ENCODE measurements around the gene ADAMTS2. TPM values are rescaled to one million over a fixed set of nuclear protein-coding genes. Genes with fewer than 3 reads are reported as not detected.

The ADAMTS2 gene
- polyA plus RNA-seq, 3 donors, result 0.74 to 2.3 TPM; not detected in 1

DNA sequence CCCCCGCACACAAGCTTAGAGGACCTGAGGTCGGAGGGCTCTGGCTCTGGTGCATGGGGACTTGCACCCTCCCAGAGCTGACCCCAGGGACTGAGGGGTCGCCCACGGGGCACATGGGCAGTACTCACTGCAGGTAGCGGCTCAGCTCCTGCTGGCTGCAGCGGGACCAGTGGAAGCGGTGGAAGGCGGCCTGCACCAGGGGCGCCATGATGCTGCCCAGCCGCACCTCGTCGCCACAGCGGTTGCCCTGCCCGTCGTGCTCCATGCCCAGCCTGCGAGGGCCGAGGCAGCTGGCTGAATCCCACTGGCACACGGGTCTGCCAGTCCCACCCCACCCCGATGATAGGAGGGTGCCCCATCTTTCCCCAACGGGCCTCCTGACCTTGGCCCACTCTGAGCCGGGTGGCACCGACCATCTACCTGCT lies 191.3 kb downstream of the ADAMTS2 start:
- intact Hi-C loops (cut with micrococcal nuclease), result no loop called here
- no peak overlapping the region for H2AFZ ChIP-seq (ENCODE audit: insufficient read depth, low read depth, low read length, poor library complexity, severe bottlenecking)
- Mint-ChIP-seq H3K4me1 (no peaks in the 10 kb centered on the region), H3K27me3 (ENCODE audit: low read depth in 3 of 3) (peaks cover 2 to 15% (median 5%) of the 10 kb centered on the region in 3 donors), H3K36me3 (no peaks in the 10 kb centered on the region), H3K9me3 (peaks cover 0 to 15% (median 0%) of the 10 kb centered on the region in 7 donors), H3K27ac (no peak overlapping the region), H3K4me3 (no peak overlapping the region)
- H3K27me3 ChIP-seq (ENCODE audit: control insufficient read depth in 2 of 2, insufficient read depth in 2 of 2, low read length in 2 of 2), result no peaks in the 10 kb centered on the region
- no peaks in the 10 kb centered on the region for H4K20me1 ChIP-seq (ENCODE audit: insufficient read depth, low read length)
- no peaks in the 10 kb centered on the region for H3K36me3 ChIP-seq (replicated peaks in 1 of 2; ENCODE audit: control insufficient read depth in 1 of 2, insufficient read depth in 2 of 2, low read length in 2 of 2)
- 97% methylated on average over 22 of the region's 22 CpGs for WGBS (ENCODE audit: insufficient coverage)
- TF ChIP-seq, protein P1, sequence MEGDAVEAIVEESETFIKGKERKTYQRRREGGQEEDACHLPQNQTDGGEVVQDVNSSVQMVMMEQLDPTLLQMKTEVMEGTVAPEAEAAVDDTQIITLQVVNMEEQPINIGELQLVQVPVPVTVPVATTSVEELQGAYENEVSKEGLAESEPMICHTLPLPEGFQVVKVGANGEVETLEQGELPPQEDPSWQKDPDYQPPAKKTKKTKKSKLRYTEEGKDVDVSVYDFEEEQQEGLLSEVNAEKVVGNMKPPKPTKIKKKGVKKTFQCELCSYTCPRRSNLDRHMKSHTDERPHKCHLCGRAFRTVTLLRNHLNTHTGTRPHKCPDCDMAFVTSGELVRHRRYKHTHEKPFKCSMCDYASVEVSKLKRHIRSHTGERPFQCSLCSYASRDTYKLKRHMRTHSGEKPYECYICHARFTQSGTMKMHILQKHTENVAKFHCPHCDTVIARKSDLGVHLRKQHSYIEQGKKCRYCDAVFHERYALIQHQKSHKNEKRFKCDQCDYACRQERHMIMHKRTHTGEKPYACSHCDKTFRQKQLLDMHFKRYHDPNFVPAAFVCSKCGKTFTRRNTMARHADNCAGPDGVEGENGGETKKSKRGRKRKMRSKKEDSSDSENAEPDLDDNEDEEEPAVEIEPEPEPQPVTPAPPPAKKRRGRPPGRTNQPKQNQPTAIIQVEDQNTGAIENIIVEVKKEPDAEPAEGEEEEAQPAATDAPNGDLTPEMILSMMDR (IDR thresholded peaks at IDR 0.05), result no peak
- H3K9ac ChIP-seq (ENCODE audit: insufficient read depth, low read length, poor library complexity, severe bottlenecking), result no peak overlapping the region
- peaks cover 0 to 2% of the 10 kb centered on the region in 2 donors for H3K9me3 ChIP-seq (replicated peaks in 1 of 2; ENCODE audit: control insufficient read depth in 1 of 2, insufficient read depth in 1 of 2, low read length in 2 of 2)
- H3K27ac ChIP-seq (ENCODE audit: low read depth in 1 of 2, low read length in 2 of 2), result no peak overlapping the region
- H3K4me3 ChIP-seq (replicated peaks in 1 of 3; ENCODE audit: low read depth in 2 of 3, low read length in 3 of 3), result no peak overlapping the region
- no peaks in the 10 kb centered on the region for H3K79me2 ChIP-seq (ENCODE audit: insufficient read depth, low read length)
- no peaks in the 10 kb centered on the region for H3K4me1 ChIP-seq (ENCODE audit: control insufficient read depth in 1 of 2, insufficient read depth in 2 of 2, low read length in 2 of 2)
- DNase-seq, result no peak
- H3K4me2 ChIP-seq (replicated peaks; ENCODE audit: extremely low read depth, low read length, poor library complexity, severe bottlenecking), result no peak overlapping the region

DNA sequence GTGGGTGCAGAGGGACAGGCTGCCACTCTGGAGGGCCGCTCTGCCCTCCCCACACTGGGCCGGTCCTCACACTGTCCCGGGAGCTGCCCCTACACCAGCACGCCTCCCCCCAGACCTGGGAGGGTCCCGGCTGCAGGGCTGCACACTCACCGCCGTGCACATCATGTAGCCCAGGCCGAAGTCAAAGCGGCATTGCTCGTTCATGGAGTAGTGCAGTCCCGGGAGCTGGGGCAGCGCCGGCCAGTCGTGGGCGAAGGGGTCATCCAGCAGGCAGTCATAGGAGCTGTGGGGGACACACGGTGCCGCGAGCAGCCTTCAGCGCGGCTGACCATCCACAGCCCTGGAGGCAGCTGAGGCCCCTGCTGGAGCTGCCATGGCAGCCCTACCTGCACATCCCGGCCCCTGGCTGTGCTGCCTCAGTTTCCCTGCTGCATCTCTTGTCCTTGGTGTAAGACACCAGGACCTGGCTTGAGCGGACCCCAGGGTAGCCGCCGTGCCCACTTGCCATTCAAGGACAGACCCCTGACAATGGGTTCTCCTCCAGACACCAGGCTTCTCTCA lies 191.8 kb downstream of the ADAMTS2 start:
- Histone ChIP-seq H3K4me1 (ENCODE audit: control insufficient read depth in 1 of 2, insufficient read depth in 2 of 2, low read length in 2 of 2) (no peaks in the 10 kb centered on the region), H3K4me3 (replicated peaks in 1 of 3; ENCODE audit: low read depth in 2 of 3, low read length in 3 of 3) (no peak overlapping the region), H4K20me1 (ENCODE audit: insufficient read depth, low read length) (no peaks in the 10 kb centered on the region), H3K79me2 (ENCODE audit: insufficient read depth, low read length) (no peaks in the 10 kb centered on the region), H3K4me2 (replicated peaks; ENCODE audit: extremely low read depth, low read length, poor library complexity, severe bottlenecking) (no peak overlapping the region), H2AFZ (ENCODE audit: insufficient read depth, low read depth, low read length, poor library complexity, severe bottlenecking) (no peak overlapping the region), H3K9me3 (replicated peaks in 1 of 2; ENCODE audit: control insufficient read depth in 1 of 2, insufficient read depth in 1 of 2, low read length in 2 of 2) (peaks cover 0 to 7% of the 10 kb centered on the region in 2 donors), H3K36me3 (replicated peaks in 1 of 2; ENCODE audit: control insufficient read depth in 1 of 2, insufficient read depth in 2 of 2, low read length in 2 of 2) (no peaks in the 10 kb centered on the region), H3K27ac (ENCODE audit: low read depth in 1 of 2, low read length in 2 of 2) (no peak overlapping the region), H3K27me3 (ENCODE audit: control insufficient read depth in 2 of 2, insufficient read depth in 2 of 2, low read length in 2 of 2) (no peaks in the 10 kb centered on the region), H3K9ac (ENCODE audit: insufficient read depth, low read length, poor library complexity, severe bottlenecking) (no peak overlapping the region)
- H3K27me3 Mint-ChIP-seq (ENCODE audit: low read depth in 3 of 3), result peaks cover 2 to 15% (median 3%) of the 10 kb centered on the region in 3 donors
- no peak overlapping the region for H3K27ac Mint-ChIP-seq
- no peaks in the 10 kb centered on the region for H3K36me3 Mint-ChIP-seq
- no peak for DNase-seq
- no peaks in the 10 kb centered on the region for H3K4me1 Mint-ChIP-seq
- 97% methylated on average over 19 of the region's 24 CpGs for WGBS (ENCODE audit: insufficient coverage)
- TF ChIP-seq, protein P1 (IDR thresholded peaks at IDR 0.05), result no peak
- intact Hi-C loops (cut with micrococcal nuclease), result no loop called here
- H3K4me3 Mint-ChIP-seq, result no peak overlapping the region
- H3K9me3 Mint-ChIP-seq, result peaks cover 0 to 15% (median 3%) of the 10 kb centered on the region in 7 donors
